Measurements from ENCODE around the gene HOPX. TPM values are rescaled to one million over a fixed set of nuclear protein-coding genes. Genes with fewer than 3 reads are reported as not detected.

HOPX gene
- total and polyA plus RNA-seq, 2 of the 4 experiments (the other 2 are of a cell fraction) = 1.3 to 1.7 TPM

GRCh38 chr4:56659946-56660345 lies 21.1 kb downstream of the HOPX start:
- BruUV-seq (replicated peaks) = no TSS peak
- dilution Hi-C loops (cut with HindIII; ENCODE audit: low sequenced_read_pairs, unreplicated experiment) = no loop called here
- H3K9me3 ChIP-seq (ENCODE audit: control insufficient read depth, insufficient read depth, low read length) = peaks cover 2% of the 10 kb centered on the region; the same call in 1 of the 2 replicates
- no peak overlapping the region for H3K23ac ChIP-seq (ENCODE audit: low read depth, low read length)
- no peak overlapping the region for H2BK5ac ChIP-seq (ENCODE audit: low read depth, low read length, poor library complexity, severe bottlenecking)
- H4K91ac ChIP-seq (ENCODE audit: insufficient read depth, low read depth, low read length) = no peak overlapping the region
- TF ChIP-seq CHD1 (IDR thresholded peaks at IDR 0.05; ENCODE audit: low read depth, low read length) = no peak
- TF ChIP-seq RCOR1 (IDR thresholded peaks at IDR 0.05; ENCODE audit: insufficient replicate concordance, low read length) = no peak
- CTCF ChIA-PET = interaction anchor here (0.7 kb wide), 1 partner anchor 17 kb away, joined by 3 read pairs; no protein-coding TSS in a partner anchor
- no peak overlapping the region for H2AK9ac ChIP-seq (replicated peaks; ENCODE audit: low read depth, low read length, poor library complexity)
- no peak overlapping the region for H4K8ac ChIP-seq (ENCODE audit: low read depth in 2 of 2, low read length in 2 of 2)
- no peaks in the 10 kb centered on the region for H3K79me1 ChIP-seq (ENCODE audit: low read depth in 1 of 2, low read length in 2 of 2)
- no peak overlapping the region for H2AFZ ChIP-seq (replicated peaks; ENCODE audit: low read length, poor library complexity)
- no peaks in the 10 kb centered on the region for H3K9me1 ChIP-seq (ENCODE audit: insufficient read depth, low read length)
- no peak for ATAC-seq (ENCODE audit: low read depth)
- no peaks in the 10 kb centered on the region for H3K4me1 ChIP-seq (ENCODE audit: control insufficient read depth, insufficient read depth, low read length)
- in situ Hi-C loops (cut with MboI; ENCODE audit: low sequenced_read_pairs) = no loop called here
- POLR2A ChIA-PET (ENCODE audit: unreplicated experiment) = no interaction called here
- no peak overlapping the region for H2BK15ac ChIP-seq (ENCODE audit: low read depth, low read length)
- no peak overlapping the region for H3K9ac ChIP-seq (ENCODE audit: low read depth, low read length)
- no peak overlapping the region for H3K56ac ChIP-seq (ENCODE audit: extremely low read depth, insufficient read depth, low read length)
- H3K27ac ChIP-seq (ENCODE audit: insufficient read depth, low read length) = no peak overlapping the region
- H3K18ac ChIP-seq (ENCODE audit: low read depth, low read length) = no peak overlapping the region
- H3K4me3 ChIP-seq (ENCODE audit: insufficient read depth, low read depth, low read length) = no peak overlapping the region
- H3K27me3 ChIP-seq (ENCODE audit: control insufficient read depth, insufficient read depth, low read length) = peaks cover 44% of the 10 kb centered on the region
- no peak overlapping the region for H3K14ac ChIP-seq (replicated peaks; ENCODE audit: low read depth, low read length)
- WGBS, 2 experiments (ENCODE audit: extremely low coverage in 2 of 2, insufficient read length in 1 of 2) = no CpG with 5 or more reads among the region's 1 CpG
- H2AK5ac ChIP-seq (ENCODE audit: low read depth, low read length) = no peak overlapping the region
- H3K4me2 ChIP-seq (ENCODE audit: low read depth, low read length) = no peak overlapping the region
- H3K4ac ChIP-seq (ENCODE audit: low read depth, low read length) = no peak overlapping the region
- no peaks in the 10 kb centered on the region for H4K20me1 ChIP-seq (ENCODE audit: insufficient read depth, low read length)
- DNase-seq = no peak
- intact Hi-C loops (cut with micrococcal nuclease) = loop anchor here (5.0 kb wide), 1 partner anchor 142 kb away; no protein-coding TSS in a partner anchor
- no peak overlapping the region for H2BK120ac ChIP-seq (ENCODE audit: low read depth, low read length)
- no peak overlapping the region for H4K5ac ChIP-seq (ENCODE audit: low read depth, low read length)
- H2BK20ac ChIP-seq (ENCODE audit: low read depth, low read length) = no peak overlapping the region
- no peaks in the 10 kb centered on the region for H3K36me3 ChIP-seq (ENCODE audit: control insufficient read depth, insufficient read depth, low read length)
